ENCODE measurements around the gene NET1.
"Not testable (repeated sequence)": the region's sequence is repeated elsewhere in the genome, so short reads cannot be mapped to it uniquely, and the experiment has no call there.

The NET1 gene

DNA sequence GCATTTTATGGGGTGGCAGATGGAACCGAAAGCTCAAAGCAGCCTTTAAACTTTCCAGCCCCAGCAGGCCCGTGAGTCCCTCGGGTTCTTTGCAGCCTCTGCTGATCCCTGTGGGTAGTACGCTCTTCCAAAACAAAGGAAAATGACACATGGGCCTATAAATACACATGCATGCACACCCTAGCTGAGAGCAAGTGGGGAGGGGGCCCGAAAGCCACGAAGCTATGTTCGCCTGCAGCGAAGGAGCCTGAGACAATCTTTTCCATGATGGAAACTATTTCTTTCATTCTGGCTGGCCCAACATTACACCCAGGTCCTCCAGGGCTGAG, 54.8 kb downstream of the NET1 start:
- TF ChIP-seq, protein P1, sequence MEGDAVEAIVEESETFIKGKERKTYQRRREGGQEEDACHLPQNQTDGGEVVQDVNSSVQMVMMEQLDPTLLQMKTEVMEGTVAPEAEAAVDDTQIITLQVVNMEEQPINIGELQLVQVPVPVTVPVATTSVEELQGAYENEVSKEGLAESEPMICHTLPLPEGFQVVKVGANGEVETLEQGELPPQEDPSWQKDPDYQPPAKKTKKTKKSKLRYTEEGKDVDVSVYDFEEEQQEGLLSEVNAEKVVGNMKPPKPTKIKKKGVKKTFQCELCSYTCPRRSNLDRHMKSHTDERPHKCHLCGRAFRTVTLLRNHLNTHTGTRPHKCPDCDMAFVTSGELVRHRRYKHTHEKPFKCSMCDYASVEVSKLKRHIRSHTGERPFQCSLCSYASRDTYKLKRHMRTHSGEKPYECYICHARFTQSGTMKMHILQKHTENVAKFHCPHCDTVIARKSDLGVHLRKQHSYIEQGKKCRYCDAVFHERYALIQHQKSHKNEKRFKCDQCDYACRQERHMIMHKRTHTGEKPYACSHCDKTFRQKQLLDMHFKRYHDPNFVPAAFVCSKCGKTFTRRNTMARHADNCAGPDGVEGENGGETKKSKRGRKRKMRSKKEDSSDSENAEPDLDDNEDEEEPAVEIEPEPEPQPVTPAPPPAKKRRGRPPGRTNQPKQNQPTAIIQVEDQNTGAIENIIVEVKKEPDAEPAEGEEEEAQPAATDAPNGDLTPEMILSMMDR (IDR thresholded peaks at IDR 0.05; ENCODE audit: borderline replicate concordance, control extremely low read depth, extremely low read depth, insufficient read depth, missing control alignments): no peak
- in situ Hi-C loops (cut with MboI; ENCODE audit: low sequenced_read_pairs, unreplicated experiment): no loop called here
- no peak for DNase-seq (ENCODE audit: low spot score)

DNA sequence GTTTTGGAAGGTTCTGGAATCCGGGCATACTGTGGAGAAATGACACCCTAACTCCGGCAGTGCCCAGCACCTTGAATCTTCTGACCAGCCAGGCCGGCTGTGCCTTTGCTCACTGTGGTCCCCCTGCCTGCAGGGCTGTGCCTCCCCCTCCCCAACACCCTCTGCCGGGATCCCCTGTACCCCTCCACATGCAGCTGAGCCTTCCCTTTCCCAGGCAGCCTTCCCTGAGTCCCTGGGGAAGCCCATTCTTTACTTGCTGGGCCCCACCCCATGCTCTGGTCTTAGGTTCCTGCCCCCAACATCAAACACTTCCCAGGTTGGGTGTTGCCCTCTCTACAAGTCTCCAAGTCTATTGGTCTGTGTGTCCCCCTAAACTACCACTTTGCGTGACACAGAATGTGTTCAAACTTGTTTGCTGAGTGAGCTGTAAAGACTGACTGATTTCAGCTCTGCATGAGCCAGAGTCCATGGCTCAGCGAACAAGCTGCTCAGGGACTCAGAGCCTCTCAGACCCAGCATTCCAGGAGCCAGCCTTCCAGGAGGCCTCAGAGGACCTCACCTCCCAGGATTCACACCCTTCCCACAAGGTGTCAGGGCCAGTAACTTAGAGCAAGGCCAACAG, 55.4 kb downstream of the NET1 start:
- in situ Hi-C loops (cut with MboI; ENCODE audit: low sequenced_read_pairs, unreplicated experiment): no loop called here
- TF ChIP-seq, protein P1 (IDR thresholded peaks at IDR 0.05; ENCODE audit: borderline replicate concordance, control extremely low read depth, extremely low read depth, insufficient read depth, missing control alignments): no peak
- no peak for DNase-seq (ENCODE audit: low spot score)

DNA sequence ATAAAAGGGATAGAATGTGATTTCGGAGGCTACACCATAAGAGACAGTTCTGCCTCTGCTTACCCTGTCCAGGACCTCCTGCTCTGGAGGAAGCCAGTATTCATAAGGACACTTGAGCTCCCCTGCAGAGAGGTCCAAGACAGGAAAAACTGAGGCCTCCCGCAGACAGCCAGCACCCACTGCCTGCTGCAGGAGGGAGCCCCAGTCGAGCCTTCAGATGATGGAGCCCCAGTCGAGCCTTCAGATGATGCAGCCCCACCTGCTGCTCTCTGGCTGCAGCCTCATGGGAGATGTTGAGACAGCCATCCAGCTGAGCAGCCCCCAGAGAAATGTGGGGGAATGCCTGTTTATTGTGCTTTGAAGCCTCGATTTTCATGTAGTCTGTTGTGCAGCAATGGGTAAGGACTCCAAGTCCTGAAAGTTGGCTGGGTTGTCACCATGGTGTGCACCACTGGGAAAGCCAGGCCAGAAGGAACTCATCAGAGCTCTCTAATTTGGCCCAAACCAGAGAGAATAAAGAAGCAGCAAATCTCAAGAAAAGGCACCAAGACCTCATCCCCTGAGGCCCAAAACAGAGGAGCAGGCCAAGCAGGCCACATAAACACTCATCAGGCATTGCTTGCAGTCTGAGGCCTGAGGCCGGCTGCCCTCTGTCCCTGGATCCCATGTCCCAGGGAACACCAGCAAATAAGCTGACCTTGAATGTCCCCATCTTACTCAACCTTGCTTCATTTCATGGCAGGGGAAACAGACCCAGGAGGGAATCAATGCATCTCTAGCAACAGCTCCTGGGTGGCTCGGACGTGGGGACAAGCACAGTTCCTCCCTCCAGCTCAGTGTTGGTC, 56.1 kb downstream of the NET1 start:
- no peak for DNase-seq (ENCODE audit: low spot score)
- TF ChIP-seq, protein P1 (IDR thresholded peaks at IDR 0.05; ENCODE audit: borderline replicate concordance, control extremely low read depth, extremely low read depth, insufficient read depth, missing control alignments): no peak
- in situ Hi-C loops (cut with MboI; ENCODE audit: low sequenced_read_pairs, unreplicated experiment): no loop called here

DNA sequence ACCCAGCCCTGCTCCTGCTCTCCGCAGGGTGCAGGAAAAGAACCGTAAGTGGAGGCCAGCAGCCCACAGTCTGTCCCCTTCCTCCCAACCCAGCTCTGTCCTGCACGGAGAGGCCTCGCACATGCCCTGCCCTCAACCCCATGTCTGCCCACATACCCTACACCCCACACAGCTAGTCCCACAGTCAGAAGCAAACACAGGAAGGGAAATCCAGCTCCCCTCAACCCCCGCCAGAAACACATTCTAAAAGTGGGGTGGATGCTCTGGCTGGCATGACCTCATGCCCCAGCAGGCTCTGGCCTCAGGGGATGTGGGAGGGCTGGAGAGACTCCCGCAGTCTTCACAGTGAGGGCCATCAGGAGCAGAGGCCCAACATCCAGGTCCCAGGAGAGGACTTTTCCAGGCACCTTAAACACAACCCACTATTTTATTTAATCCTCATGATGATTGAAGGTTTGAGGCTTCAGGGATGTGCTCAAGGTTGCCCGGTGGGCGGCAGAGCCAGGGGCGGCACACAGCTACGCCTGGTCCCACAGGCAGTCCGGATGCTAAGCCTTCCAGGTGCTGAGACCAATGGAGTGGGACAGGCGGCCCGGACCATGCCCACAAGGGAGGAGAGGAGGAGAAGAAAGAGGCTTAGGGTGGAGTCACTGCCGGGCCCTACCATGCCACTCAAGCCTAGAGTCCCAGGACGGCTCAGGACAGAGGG, 57.1 kb downstream of the NET1 start:
- TF ChIP-seq, protein P1 (IDR thresholded peaks at IDR 0.05; ENCODE audit: borderline replicate concordance, control extremely low read depth, extremely low read depth, insufficient read depth, missing control alignments): no peak
- DNase-seq (ENCODE audit: low spot score): no peak
- in situ Hi-C loops (cut with MboI; ENCODE audit: low sequenced_read_pairs, unreplicated experiment): no loop called here

DNA sequence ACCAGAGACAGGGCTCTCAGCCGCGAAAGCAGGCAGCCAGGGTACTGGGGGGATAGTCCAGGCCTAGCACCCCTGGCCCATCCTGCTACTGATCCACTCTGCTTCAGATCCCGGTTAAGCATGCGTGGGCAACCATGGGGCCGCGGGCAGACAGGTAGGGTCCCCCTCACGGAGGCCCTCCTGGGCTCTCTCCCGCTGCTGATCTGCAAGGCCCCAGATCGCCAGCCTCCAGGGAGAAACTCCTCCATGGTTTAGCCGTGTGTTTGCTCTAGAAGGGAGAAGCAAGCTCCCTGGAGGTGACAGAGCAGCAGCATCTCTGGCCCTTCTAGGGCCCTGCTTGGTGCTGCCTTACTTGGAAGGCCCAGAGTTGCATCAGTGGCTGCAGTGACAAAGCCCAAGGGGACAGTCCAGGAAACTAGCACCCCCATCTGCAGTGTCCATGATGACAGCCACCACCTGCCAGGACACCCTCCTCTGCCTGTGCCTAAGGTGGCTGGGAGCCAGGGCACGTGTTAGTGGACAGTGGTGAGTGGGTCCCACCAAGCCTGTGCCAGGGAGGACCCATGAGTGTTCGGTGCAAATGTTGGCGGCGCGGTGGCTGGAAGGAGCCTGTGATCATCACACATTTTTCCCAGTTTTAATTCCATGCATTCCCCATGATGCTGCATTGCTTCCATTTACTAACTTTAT, 57.9 kb downstream of the NET1 start:
- DNase-seq (ENCODE audit: low spot score): peak; percentile 21
- in situ Hi-C loops (cut with MboI; ENCODE audit: low sequenced_read_pairs, unreplicated experiment): no loop called here
- TF ChIP-seq, protein P1 (IDR thresholded peaks at IDR 0.05; ENCODE audit: borderline replicate concordance, control extremely low read depth, extremely low read depth, insufficient read depth, missing control alignments): no peak

DNA sequence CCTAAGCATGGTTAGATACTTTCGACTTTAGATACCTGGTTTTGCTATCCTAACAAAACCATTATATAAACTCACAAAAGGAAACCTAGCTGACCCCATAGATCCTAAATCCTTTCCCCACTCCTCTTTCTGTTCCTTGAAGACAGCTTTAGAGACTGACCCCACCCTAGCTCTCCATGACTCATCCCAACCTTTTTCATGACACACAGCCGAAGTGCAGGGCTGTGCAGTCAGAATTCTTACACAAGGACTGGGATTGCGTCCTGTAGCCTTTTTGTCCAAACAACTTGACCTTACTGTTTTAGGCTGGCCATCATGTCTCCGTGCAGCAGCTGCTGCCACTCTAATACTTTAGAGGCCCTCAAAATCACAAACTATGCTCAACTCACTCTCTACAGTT, 62.3 kb downstream of the NET1 start:
- in situ Hi-C loops (cut with MboI; ENCODE audit: low sequenced_read_pairs, unreplicated experiment); DNase-seq (ENCODE audit: low spot score): not testable (repeated sequence)

DNA sequence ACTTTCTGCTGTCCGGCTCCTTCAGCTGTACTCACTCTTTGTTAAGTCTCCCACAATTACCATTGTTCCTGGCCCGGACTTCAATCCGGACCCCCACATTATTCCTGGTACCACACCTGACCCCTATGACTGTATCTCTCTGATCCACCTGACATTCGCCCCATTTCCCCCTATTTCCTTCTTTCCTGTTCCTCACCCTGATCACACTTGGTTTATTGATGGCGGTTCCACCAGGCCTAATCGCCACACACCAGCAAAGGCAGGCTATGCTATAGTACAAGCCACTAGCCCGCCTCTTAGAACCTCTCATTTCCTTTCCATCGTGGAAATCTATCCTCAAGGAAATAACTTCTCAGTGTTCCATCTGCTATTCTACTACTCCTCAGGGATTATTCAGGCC, 62.7 kb downstream of the NET1 start:
- in situ Hi-C loops (cut with MboI; ENCODE audit: low sequenced_read_pairs, unreplicated experiment): not testable (repeated sequence)

DNA sequence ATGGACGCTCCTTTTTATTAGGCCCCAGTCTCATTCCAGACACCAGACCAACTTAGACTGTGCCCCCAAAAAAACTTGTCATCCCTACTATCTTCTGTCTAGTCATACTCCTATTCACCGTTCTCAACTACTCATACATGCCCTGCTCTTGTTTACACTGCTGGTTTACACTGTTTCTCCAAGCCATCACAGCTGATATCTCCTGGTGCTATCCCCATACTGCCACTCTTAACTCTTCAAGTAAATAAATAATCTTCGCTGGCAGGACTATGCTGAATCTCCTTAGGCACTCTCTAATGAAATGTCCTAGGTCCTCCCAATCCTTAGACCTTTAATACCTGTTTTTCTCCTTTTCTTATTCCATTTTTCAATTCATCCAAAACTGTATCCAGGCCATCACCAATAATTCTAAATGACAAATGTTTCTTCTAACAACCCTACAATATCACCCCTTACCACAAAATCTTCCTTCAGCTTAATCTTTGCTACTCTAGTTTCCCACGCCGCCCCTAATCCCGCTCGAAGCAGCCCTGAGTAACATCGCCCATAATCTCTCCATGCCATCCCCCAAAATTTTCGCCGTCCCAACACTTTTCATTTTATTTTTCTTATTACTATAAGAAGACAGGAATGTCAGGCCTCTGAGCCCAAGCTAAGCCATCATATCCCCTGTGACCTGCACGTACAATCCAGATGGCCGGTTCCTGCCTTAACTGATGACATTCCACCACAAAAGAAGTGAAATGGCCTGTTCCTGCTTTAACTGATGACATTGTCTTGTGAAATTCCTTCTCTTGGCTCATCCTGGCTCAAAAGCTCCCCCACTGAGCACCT, 63.8 kb downstream of the NET1 start:
- DNase-seq (ENCODE audit: low spot score); in situ Hi-C loops (cut with MboI; ENCODE audit: low sequenced_read_pairs, unreplicated experiment): not testable (repeated sequence)

More for the DNA sequence above, 62.7 kb downstream of the NET1 start:
- not testable (repeated sequence) for DNase-seq (ENCODE audit: low spot score)
